Endodermal cell (in vitro differentiated cells): ENCODE measurements around the gene C6orf163. TPM values are rescaled to one million over a fixed set of nuclear protein-coding genes. Genes with fewer than 3 reads are reported as not detected.
"Not testable (repeated sequence)": the region's sequence is repeated elsewhere in the genome, so short reads cannot be mapped to it uniquely, and the experiment has no call there.

Source experiments
- DNase-seq: peaks from one replicate; pipeline ENCODE4 v3.0.0-alpha.2; 2017
- H3K27ac ChIP-seq: 2 replicates; pipeline ENCODE4 v1.5.1; 2013; ENCODE audit warnings: mild to moderate bottlenecking, low read depth, low read length, moderate library complexity
- H3K27me3 ChIP-seq: 2 replicates; pipeline ENCODE4 v1.6.1; 2013; ENCODE audit warnings: mild to moderate bottlenecking, low read length, moderate library complexity; ENCODE audit not compliant: insufficient read depth, control insufficient read depth, poor library complexity, severe bottlenecking
- H3K36me3 ChIP-seq: 2 replicates; pipeline ENCODE4 v1.7.0; 2013; ENCODE audit warnings: mild to moderate bottlenecking, low read length, moderate library complexity; ENCODE audit not compliant: control insufficient read depth, insufficient read depth
- H3K4me1 ChIP-seq: one replicate; pipeline ENCODE4 v1.7.0; 2013; ENCODE audit warnings: low read length; ENCODE audit not compliant: control insufficient read depth, insufficient read depth
- H3K4me3 ChIP-seq: 2 replicates; pipeline ENCODE4 v1.5.1; 2013; ENCODE audit warnings: mild to moderate bottlenecking, low read length, moderate library complexity
- H3K9ac ChIP-seq: 2 replicates; pipeline ENCODE4 v1.6.1; 2013; ENCODE audit warnings: mild to moderate bottlenecking, low read length, moderate library complexity; ENCODE audit not compliant: poor library complexity, severe bottlenecking; ENCODE audit errors: extremely low read depth
- H3K9me3 ChIP-seq: 2 replicates; pipeline ENCODE4 v1.6.1; 2013; ENCODE audit warnings: mild to moderate bottlenecking, low read length, moderate library complexity; ENCODE audit not compliant: control insufficient read depth
- H3K27ac Mint-ChIP-seq: 2 replicates; pipeline ENCODE4 v1.8.0; 2020; ENCODE audit warnings: mixed read lengths
- H3K27me3 Mint-ChIP-seq: 2 replicates; pipeline ENCODE4 v1.8.0; 2021; ENCODE audit warnings: mild to moderate bottlenecking, mixed read lengths; ENCODE audit not compliant: insufficient read depth
- H3K36me3 Mint-ChIP-seq: 2 replicates; pipeline ENCODE4 v1.8.0; 2020; ENCODE audit warnings: low read depth, mixed read lengths
- H3K4me1 Mint-ChIP-seq: 2 replicates; pipeline ENCODE4 v1.8.0; 2020; ENCODE audit warnings: mixed read lengths
- H3K4me3 Mint-ChIP-seq: 2 replicates; pipeline ENCODE4 v1.8.0; 2020; ENCODE audit warnings: mild to moderate bottlenecking, moderate library complexity, mixed read lengths
- H3K9me3 Mint-ChIP-seq: 2 replicates; pipeline ENCODE4 v1.8.0; 2020; ENCODE audit warnings: mild to moderate bottlenecking, mixed read lengths
- CTCF ChIP-seq: fragments of 200-600 bp; sonication (generic); conservative IDR thresholded peaks from 2 replicates; pipeline ENCODE4 v1.5.0; 2021; ENCODE audit warnings: antibody characterized with exemption, mild to moderate bottlenecking
- WGBS, 2 experiments: methylation state at CpG; one replicate each; pipeline versions ENCODE4 v1.1.5 to v1.1.7; 2013; ENCODE audit warnings: missing lambda C conversion rate in 2 of 2, mixed read lengths in 1 of 2; ENCODE audit not compliant: insufficient coverage in 1 of 2, insufficient read length in 1 of 2; 5-methylcytosine and 5-hydroxymethylcytosine counted together
- total RNA-seq, 2 donors: library from RNA; stranded (reverse); fragmentation: NEBNext Ultra II Directional in 1 of 2; extraction: Animal tissue kit (Norgen Biotek cat#: 25700) in 1 of 2; gene quantifications; 2 replicates in 1 of 2; 3 replicates in 1 of 2; pipeline ENCODE4 v1.2.1, GENCODE V29; 2021

The C6orf163 gene
- total RNA-seq, 2 donors from 2014 or later: 4.5 to 5.2 TPM

GRCh38 chr6:87319271-87319987 lies 25.2 kb upstream of the C6orf163 start:
- peaks cover 8% of the 10 kb centered on the region for H3K36me3 Mint-ChIP-seq
- H3K4me3 Mint-ChIP-seq: no peak overlapping the region
- TF ChIP-seq CTCF: no peak
- peaks cover 14% of the 10 kb centered on the region for H3K9me3 Mint-ChIP-seq
- H3K9ac ChIP-seq: no peak overlapping the region
- H3K27me3 ChIP-seq: no peaks in the 10 kb centered on the region
- no peak for DNase-seq
- H3K9me3 ChIP-seq: no peaks in the 10 kb centered on the region
- no peak overlapping the region for H3K27ac Mint-ChIP-seq
- no peak overlapping the region for H3K4me3 ChIP-seq
- H3K27me3 Mint-ChIP-seq: no peaks in the 10 kb centered on the region
- WGBS, 2 experiments: 91% methylated on average over 3 of the region's 3 CpGs; no CpG with 5 or more reads in 1 of the 2 experiments
- H3K36me3 ChIP-seq: no peaks in the 10 kb centered on the region
- no peak overlapping the region for H3K27ac ChIP-seq
- peaks cover 2% of the 10 kb centered on the region for H3K4me1 ChIP-seq
- peaks cover 4% of the 10 kb centered on the region for H3K4me1 Mint-ChIP-seq

GRCh38 chr6:87322304-87323212 lies 22.1 kb upstream of the C6orf163 start, which contains the start of gene SMIM8:
Gene SMIM8, plus strand, starts transcription at chr6:87322588. Its CDS starts 14,444 bp downstream, at chr6:87337032.
- Histone ChIP-seq H3K27me3 (no peaks in the 10 kb centered on the region), H3K9me3 (no peaks in the 10 kb centered on the region), H3K4me3 (peak within 1 kb of the TSS; percentile 100), H3K36me3 (no peaks in the 10 kb centered on the region), H3K27ac (no peak within 1 kb of the TSS), H3K9ac (peak within 1 kb of the TSS; percentile 93), H3K4me1 (no peaks in the 10 kb centered on the region)
- Mint-ChIP-seq H3K27me3 (no peaks in the 10 kb centered on the region), H3K4me3 (peak within 1 kb of the TSS; percentile 98), H3K27ac (peak within 1 kb of the TSS; percentile 94), H3K36me3 (peaks cover 17% of the 10 kb centered on the region), H3K4me1 (peaks cover 1% of the 10 kb centered on the region), H3K9me3 (peaks cover 24% of the 10 kb centered on the region)
- peak; percentile 96 for DNase-seq
- 2 to 4% methylated on average over 15 to 60 of the region's 60 CpGs for whole genome bisulfite sequencing, 2 experiments
- peak; percentile 98 for TF ChIP-seq CTCF

- H3K27ac ChIP-seq, H3K27me3 ChIP-seq, H3K9ac ChIP-seq, H3K27ac Mint-ChIP-seq, H3K27me3 Mint-ChIP-seq, H3K4me1 ChIP-seq, H3K36me3 ChIP-seq, DNase-seq, H3K9me3 ChIP-seq, H3K4me1 Mint-ChIP-seq, H3K4me3 ChIP-seq: not testable (repeated sequence)
- 95% methylated on average over 1 of the region's 1 CpG; no CpG with 5 or more reads in 1 of the 2 experiments for WGBS, 2 experiments
- H3K4me3 Mint-ChIP-seq: peak overlapping the region; percentile 98
- peaks cover 23% of the 10 kb centered on the region for H3K36me3 Mint-ChIP-seq
- peaks cover 29% of the 10 kb centered on the region for H3K9me3 Mint-ChIP-seq
These were observed 20.7 kb upstream of the C6orf163 start for GRCh38 chr6:87323880-87324279.
